Measurements from ENCODE around the gene UBALD1.

The UBALD1 gene

GRCh38 chr16:4646773-4647643 lies 32.3 kb upstream of the UBALD1 start:
- no peak for DNase-seq (ENCODE audit: low spot score)

GRCh38 chr16:4641895-4642294 lies 27.2 kb upstream of the UBALD1 start:
- no peak for DNase-seq (ENCODE audit: low spot score)

GRCh38 chr16:4641306-4641687 lies 26.6 kb upstream of the UBALD1 start:
- no peak for DNase-seq (ENCODE audit: low spot score)

- DNase-seq (ENCODE audit: low spot score) = no peak
These were observed 26.1 kb upstream of the UBALD1 start for GRCh38 chr16:4640572-4641305.

- no peak for DNase-seq (ENCODE audit: low spot score)
These were observed 25.3 kb upstream of the UBALD1 start for GRCh38 chr16:4639899-4640509.

- no peak for DNase-seq (ENCODE audit: low spot score)
These were observed 22.9 kb upstream of the UBALD1 start for GRCh38 chr16:4637501-4638166.

- DNase-seq (ENCODE audit: low spot score) = no peak
These were observed 21.5 kb upstream of the UBALD1 start for GRCh38 chr16:4636196-4636595.

- DNase-seq (ENCODE audit: low spot score) = no peak
These were observed 20.1 kb upstream of the UBALD1 start for GRCh38 chr16:4634768-4635167.

GRCh38 chr16:4633910-4634635 lies 19.4 kb upstream of the UBALD1 start:
- no peak for DNase-seq (ENCODE audit: low spot score)

GRCh38 chr16:4631444-4631843 lies 16.8 kb upstream of the UBALD1 start:
- DNase-seq (ENCODE audit: low spot score) = no peak

GRCh38 chr16:4628283-4628682 lies 13.6 kb upstream of the UBALD1 start:
- no peak for DNase-seq (ENCODE audit: low spot score)

- DNase-seq (ENCODE audit: low spot score) = no peak
These were observed 11.7 kb upstream of the UBALD1 start for GRCh38 chr16:4626396-4626795.

GRCh38 chr16:4625560-4626159 lies 11.0 kb upstream of the UBALD1 start:
- peak; percentile 40 for DNase-seq (ENCODE audit: low spot score)

GRCh38 chr16:4624827-4625559 lies 10.3 kb upstream of the UBALD1 start:
- DNase-seq (ENCODE audit: low spot score) = no peak

GRCh38 chr16:4624015-4624826 lies 9.5 kb upstream of the UBALD1 start, which contains the start of gene MGRN1:
Gene MGRN1 (plus strand): TSS chr16:4624826. CDS start chr16:4624961, 135 bp downstream.
- peak; percentile 97 for DNase-seq (ENCODE audit: low spot score)

GRCh38 chr16:4623593-4623992 lies 8.9 kb upstream of the UBALD1 start:
- no peak for DNase-seq (ENCODE audit: low spot score)

- no peak for DNase-seq (ENCODE audit: low spot score)
These were observed 4.1 kb upstream of the UBALD1 start for GRCh38 chr16:4618645-4619418.

GRCh38 chr16:4617880-4618279 lies 3.2 kb upstream of the UBALD1 start:
- no peak for DNase-seq (ENCODE audit: low spot score)

Measured in Ammon's horn (tissue), 1 donor.